GM18498 (cell line): ENCODE results near the gene RNF212B.
A peak's percentile ranks its signal among the peaks of the same experiment; 100 is the strongest.

ENCODE experiments used
- ATAC-seq: cut with Tn5 transposase; IDR thresholded peaks from one replicate; pipeline ENCODE4 v1.9.1; 2021; ENCODE audit warnings: mild to moderate bottlenecking, moderate library complexity; ENCODE audit not compliant: unreplicated experiment

Gene RNF212B

DNA sequence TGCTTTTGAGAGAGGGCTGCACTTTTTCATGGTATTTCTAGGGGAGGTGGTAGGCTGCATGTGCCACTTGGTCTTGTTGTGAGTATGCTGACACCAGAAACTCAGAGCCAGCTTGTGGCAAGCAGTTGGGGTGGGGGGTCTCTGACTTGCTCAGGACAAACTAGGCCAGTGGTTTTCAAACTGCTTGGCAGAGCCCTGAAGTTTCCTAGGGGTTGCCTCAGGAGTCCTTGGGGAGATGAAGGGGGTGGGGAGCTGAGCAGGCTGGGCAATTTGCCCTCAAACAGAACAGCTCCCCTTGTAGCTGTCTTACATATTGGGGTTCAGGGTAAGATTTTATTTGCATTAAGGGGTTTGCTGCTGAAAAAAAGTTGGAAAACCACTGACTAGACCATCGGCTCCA lies 72.8 kb downstream of the RNF212B start:
- ATAC-seq = no peak

DNA sequence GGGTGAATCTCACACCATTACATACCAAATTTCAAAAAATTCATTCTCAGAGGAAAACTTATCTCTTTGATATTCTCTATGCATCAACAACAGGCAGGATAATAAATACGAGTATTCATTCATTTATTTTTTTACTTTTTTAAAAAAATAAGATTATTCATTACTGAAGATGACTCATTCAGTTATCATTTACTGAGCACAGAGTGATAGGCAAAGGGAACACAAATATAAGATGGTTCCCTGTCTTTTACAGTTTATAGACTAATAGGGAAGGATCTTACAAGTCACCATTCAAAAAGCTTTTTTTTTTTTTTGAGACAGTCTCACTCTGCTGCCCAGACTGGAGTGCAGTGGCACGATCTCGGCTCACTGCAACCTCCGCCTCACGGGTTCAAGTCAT lies 78.6 kb downstream of the RNF212B start:
- ATAC-seq = no peak

GRCh38 chr14:23319746-23320583 lies 82.2 kb downstream of the RNF212B start:
- ATAC-seq = no peak

GRCh38 chr14:23320584-23321571 lies 83.1 kb downstream of the RNF212B start, which contains the start of gene PABPN1:
TSS of gene PABPN1 (plus strand) at chr14:23321457. CDS start at chr14:23321470, 13 bp downstream.
- ATAC-seq = peak; percentile 91

- peak; percentile 15 for ATAC-seq
These were observed 84.1 kb downstream of the RNF212B start for GRCh38 chr14:23321572-23322547.
